Measurements from ENCODE around the gene APBA2. TPM values are rescaled to one million over a fixed set of nuclear protein-coding genes. Genes with fewer than 3 reads are reported as not detected.
A peak's percentile ranks its signal among the peaks of the same experiment; 100 is the strongest.
"Not testable (repeated sequence)": the region's sequence is repeated elsewhere in the genome, so short reads cannot be mapped to it uniquely, and the experiment has no call there.

Gene APBA2
- total RNA-seq, 1 donor from 2014 or later = 26.4 TPM

DNA sequence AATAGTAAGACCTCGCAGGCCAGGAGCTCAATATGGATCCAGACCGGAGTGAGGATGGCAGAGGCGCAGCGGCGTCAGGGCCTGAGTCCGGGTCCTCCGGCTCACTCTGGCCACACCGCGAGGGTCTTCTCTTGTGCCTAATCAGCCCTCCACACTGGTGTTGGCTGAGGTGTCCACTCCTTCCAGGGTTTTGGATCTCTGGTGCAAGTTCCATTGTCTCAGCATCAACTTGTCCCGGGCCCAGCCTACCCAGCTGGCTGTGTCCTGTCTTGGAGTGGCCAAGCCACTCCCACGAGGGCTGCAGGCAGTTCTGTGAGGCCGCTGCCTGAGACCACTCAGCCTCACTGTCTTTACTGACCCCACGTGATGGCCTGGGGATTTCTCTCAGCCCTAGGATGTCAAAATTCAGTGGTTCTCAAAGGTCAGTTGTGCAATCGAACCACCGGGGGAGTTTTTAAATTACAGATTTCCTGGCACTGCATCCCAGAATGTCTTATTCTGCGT lies 24.7 kb upstream of the APBA2 start:
- no peak overlapping the region for H3K27ac Mint-ChIP-seq (ENCODE audit: unreplicated experiment)
- DNase-seq (ENCODE audit: low spot score) = no peak
- H3K27me3 Mint-ChIP-seq (ENCODE audit: low read depth) = no peaks in the 10 kb centered on the region
- TF ChIP-seq, protein P1, sequence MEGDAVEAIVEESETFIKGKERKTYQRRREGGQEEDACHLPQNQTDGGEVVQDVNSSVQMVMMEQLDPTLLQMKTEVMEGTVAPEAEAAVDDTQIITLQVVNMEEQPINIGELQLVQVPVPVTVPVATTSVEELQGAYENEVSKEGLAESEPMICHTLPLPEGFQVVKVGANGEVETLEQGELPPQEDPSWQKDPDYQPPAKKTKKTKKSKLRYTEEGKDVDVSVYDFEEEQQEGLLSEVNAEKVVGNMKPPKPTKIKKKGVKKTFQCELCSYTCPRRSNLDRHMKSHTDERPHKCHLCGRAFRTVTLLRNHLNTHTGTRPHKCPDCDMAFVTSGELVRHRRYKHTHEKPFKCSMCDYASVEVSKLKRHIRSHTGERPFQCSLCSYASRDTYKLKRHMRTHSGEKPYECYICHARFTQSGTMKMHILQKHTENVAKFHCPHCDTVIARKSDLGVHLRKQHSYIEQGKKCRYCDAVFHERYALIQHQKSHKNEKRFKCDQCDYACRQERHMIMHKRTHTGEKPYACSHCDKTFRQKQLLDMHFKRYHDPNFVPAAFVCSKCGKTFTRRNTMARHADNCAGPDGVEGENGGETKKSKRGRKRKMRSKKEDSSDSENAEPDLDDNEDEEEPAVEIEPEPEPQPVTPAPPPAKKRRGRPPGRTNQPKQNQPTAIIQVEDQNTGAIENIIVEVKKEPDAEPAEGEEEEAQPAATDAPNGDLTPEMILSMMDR (IDR thresholded peaks at IDR 0.05) = no peak
- H3K4me3 Mint-ChIP-seq (ENCODE audit: unreplicated experiment) = no peak overlapping the region
- no peaks in the 10 kb centered on the region for H3K4me1 Mint-ChIP-seq (ENCODE audit: low read depth)
- no peaks in the 10 kb centered on the region for H3K9me3 Mint-ChIP-seq (ENCODE audit: low read depth)
- no peaks in the 10 kb centered on the region for H3K36me3 Mint-ChIP-seq (ENCODE audit: low read depth)

DNA sequence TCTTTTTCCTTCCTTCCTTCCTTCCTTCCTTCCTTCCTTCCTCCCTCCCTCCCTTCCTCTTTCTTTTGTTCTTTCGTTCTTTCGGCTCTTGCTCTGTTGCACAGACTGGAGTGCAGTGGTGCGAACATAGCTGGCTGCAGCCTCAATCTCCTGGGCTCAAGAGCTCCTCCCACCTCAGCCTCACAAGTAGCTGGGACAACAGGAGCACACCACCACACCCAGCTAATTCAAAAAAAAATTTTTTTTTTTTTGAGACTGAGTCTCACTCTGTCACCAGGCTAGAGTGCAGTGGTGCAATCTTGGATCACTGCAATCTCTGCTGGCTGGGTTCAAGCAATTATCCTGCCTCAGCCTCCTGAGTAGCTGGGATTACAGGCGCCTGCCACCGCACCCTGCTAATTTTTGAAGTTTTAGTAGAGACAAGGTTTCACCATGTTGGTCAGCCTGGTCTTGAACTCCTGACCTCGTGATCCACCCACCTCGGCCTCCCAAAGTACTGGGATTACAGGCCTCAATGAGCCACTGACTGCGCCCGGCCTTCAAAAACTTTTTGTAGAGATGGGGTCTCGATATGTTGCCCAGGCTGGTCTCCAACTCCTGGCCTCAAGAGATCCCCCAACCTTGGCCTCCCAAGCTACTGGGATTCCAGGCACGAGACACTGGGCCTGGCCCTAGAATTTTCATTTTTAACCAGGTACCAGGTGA lies 24.0 kb upstream of the APBA2 start:
- H3K27me3 Mint-ChIP-seq (ENCODE audit: low read depth); H3K9me3 Mint-ChIP-seq (ENCODE audit: low read depth); H3K4me3 Mint-ChIP-seq (ENCODE audit: unreplicated experiment); H3K4me1 Mint-ChIP-seq (ENCODE audit: low read depth); H3K36me3 Mint-ChIP-seq (ENCODE audit: low read depth); H3K27ac Mint-ChIP-seq (ENCODE audit: unreplicated experiment); DNase-seq (ENCODE audit: low spot score): not testable (repeated sequence)

DNA sequence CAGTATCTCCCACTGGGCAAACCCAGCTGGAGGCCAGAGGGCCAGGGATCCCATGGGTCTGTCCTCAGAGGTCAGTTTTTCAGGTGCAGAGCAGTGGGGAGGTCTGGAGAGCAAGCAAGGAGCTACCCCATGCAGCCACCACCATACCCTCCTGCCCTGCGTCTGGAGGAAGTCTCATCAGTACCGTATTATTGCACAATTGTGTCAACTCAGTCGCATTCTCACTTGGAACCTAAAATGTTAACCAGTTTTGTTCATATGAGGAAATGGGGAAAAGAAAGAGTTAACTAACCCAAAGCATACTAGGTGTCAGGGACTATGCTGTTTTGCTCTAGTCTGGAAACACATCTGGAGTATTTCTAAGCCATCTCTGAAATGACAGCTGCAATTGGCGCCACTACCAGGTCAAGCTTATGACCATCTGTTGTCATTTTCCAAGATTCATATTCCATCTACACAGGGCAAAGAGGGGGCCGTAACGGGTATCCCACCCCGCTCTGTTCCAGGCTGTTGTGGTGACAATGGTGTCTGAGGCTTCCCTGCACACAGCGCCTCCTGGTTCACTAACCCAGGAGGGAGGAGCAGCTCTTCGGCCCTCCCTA lies 16.9 kb upstream of the APBA2 start:
- Mint-ChIP-seq H3K27me3 (ENCODE audit: low read depth) (no peaks in the 10 kb centered on the region), H3K9me3 (ENCODE audit: low read depth) (peaks cover 4% of the 10 kb centered on the region), H3K36me3 (ENCODE audit: low read depth) (no peaks in the 10 kb centered on the region), H3K27ac (ENCODE audit: unreplicated experiment) (no peak overlapping the region), H3K4me3 (ENCODE audit: unreplicated experiment) (no peak overlapping the region), H3K4me1 (ENCODE audit: low read depth) (peaks cover 7% of the 10 kb centered on the region)
- peak; percentile 29 for DNase-seq (ENCODE audit: low spot score)
- TF ChIP-seq, protein P1 (IDR thresholded peaks at IDR 0.05) = no peak

DNA sequence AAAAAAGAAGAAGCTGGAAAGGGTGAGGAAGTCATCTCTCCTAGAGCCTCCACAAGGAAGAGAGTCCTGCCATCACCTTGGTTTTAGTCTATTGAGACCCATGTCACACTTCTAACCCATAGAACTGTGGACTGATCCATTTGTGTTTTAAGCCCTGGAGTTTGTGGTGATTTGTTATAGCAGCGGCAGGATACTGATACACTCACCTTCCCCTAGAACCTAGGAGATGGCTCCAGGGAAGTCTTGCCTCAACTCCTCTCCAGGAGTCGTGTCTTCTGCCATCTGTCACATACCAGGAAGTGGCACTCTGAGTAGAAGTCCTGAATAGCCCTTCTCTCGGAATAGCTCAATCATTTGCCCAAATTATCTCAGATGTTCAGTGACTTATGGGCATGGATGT lies 14.6 kb upstream of the APBA2 start:
- no peak overlapping the region for H3K4me3 Mint-ChIP-seq (ENCODE audit: unreplicated experiment)
- H3K4me1 Mint-ChIP-seq (ENCODE audit: low read depth) = peaks cover 12% of the 10 kb centered on the region
- no peaks in the 10 kb centered on the region for H3K36me3 Mint-ChIP-seq (ENCODE audit: low read depth)
- TF ChIP-seq, protein P1 (IDR thresholded peaks at IDR 0.05) = no peak
- no peak for DNase-seq (ENCODE audit: low spot score)
- H3K27me3 Mint-ChIP-seq (ENCODE audit: low read depth) = no peaks in the 10 kb centered on the region
- no peak overlapping the region for H3K27ac Mint-ChIP-seq (ENCODE audit: unreplicated experiment)
- peaks cover 4% of the 10 kb centered on the region for H3K9me3 Mint-ChIP-seq (ENCODE audit: low read depth)

DNA sequence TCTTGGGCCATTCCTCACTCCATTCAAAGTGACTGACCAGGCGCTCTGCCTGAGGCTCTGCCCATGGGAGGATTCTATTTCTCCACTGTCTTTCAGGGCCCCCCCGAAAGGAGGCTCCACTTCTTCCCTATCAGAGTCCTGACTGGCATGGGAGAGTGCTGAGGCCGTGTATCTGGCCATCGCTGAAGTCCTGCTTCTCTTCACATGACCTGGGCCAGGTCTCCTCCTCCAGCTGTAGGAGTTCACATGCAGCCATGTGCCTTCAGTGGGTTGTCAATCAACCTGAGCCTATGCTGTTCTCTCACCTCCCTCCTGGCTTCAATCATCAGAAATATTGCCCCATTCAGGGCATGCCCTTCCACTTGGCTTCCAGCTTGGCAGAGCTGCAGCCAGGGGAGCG lies 12.8 kb upstream of the APBA2 start:
- H3K36me3 Mint-ChIP-seq (ENCODE audit: low read depth) = no peaks in the 10 kb centered on the region
- no peaks in the 10 kb centered on the region for H3K27me3 Mint-ChIP-seq (ENCODE audit: low read depth)
- peak; percentile 26 for DNase-seq (ENCODE audit: low spot score)

More for the DNA sequence above, 12.8 kb upstream of the APBA2 start:
- Mint-ChIP-seq H3K4me3 (ENCODE audit: unreplicated experiment) (no peak overlapping the region), H3K4me1 (ENCODE audit: low read depth) (peaks cover 12% of the 10 kb centered on the region), H3K27ac (ENCODE audit: unreplicated experiment) (no peak overlapping the region), H3K9me3 (ENCODE audit: low read depth) (peaks cover 4% of the 10 kb centered on the region)
- TF ChIP-seq, protein P1 (IDR thresholded peaks at IDR 0.05) = no peak

Measured in chondrocyte (in vitro differentiated cells).